MCF 10A (cell line): ENCODE results near the gene HHATL. TPM values are rescaled to one million over a fixed set of nuclear protein-coding genes. Genes with fewer than 3 reads are reported as not detected.
A peak's percentile ranks its signal among the peaks of the same experiment; 100 is the strongest.

Experiments
- BruUV-seq: library from RNA; stranded (reverse); fragments of 400-500 nt; replicated peaks from 2 replicates; lab custom pipeline; 2021; lab: Mats Ljungman, UMichigan
- CTCF ChIA-PET: fragments of 300-600 bp; sonication (Branson Sonifier 250); formaldehyde crosslinking; extraction: SDS; loops from one replicate; lab custom pipeline; 2021; ENCODE audit warnings: antibody characterized with exemption, inconsistent platforms; lab: Yijun Ruan, JAX
- POLR2A ChIA-PET: fragments of 300-600, 350-650 bp; sonication (Branson Sonifier 250); formaldehyde crosslinking; extraction: SDS; loops from one replicate; lab custom pipeline; 2020; ENCODE audit warnings: antibody characterized with exemption, inconsistent platforms; lab: Yijun Ruan, JAX
- DNase-seq: peaks from one replicate; pipeline ENCODE4 v3.0.0-alpha.2; 2018; ENCODE audit not compliant: unreplicated experiment
- H3K27ac Mint-ChIP-seq: one replicate; pipeline ENCODE4 v1.8.0; 2022; ENCODE audit warnings: mild to moderate bottlenecking, low read depth, mixed read lengths; ENCODE audit not compliant: unreplicated experiment
- H3K27me3 Mint-ChIP-seq: one replicate; pipeline ENCODE4 v1.8.0; 2022; ENCODE audit warnings: mixed read lengths; ENCODE audit not compliant: insufficient read depth, unreplicated experiment
- H3K36me3 Mint-ChIP-seq: one replicate; pipeline ENCODE4 v1.8.0; 2022; ENCODE audit warnings: mild to moderate bottlenecking, moderate library complexity, mixed read lengths; ENCODE audit not compliant: insufficient read depth, unreplicated experiment
- H3K4me1 Mint-ChIP-seq: one replicate; pipeline ENCODE4 v1.8.0; 2022; ENCODE audit warnings: mixed read lengths; ENCODE audit not compliant: insufficient read depth, unreplicated experiment
- H3K4me3 Mint-ChIP-seq: one replicate; pipeline ENCODE4 v1.8.0; 2022; ENCODE audit warnings: mild to moderate bottlenecking, moderate library complexity, mixed read lengths; ENCODE audit not compliant: unreplicated experiment
- H3K9me3 Mint-ChIP-seq: one replicate; pipeline ENCODE4 v1.8.0; 2022; ENCODE audit warnings: mixed read lengths; ENCODE audit not compliant: unreplicated experiment
- CTCF ChIP-seq: fragments of 200-600 bp; IDR thresholded peaks from one replicate; pipeline ENCODE4 v1.8.0; 2022; ENCODE audit warnings: antibody characterized with exemption, mild to moderate bottlenecking; ENCODE audit not compliant: unreplicated experiment
- intact Hi-C: fragments of 100-400 bp; cut with micrococcal nuclease; formaldehyde crosslinking; loops from 2 replicates; pipeline ENCODE4 v1.14.1; 2022
- total RNA-seq: library from RNA; stranded (reverse); gene quantifications from 2 replicates; pipeline ENCODE4 v1.2.3, GENCODE V29; 2022

The HHATL gene
- total RNA-seq, 1 experiment from 2014 or later, result not detected

- no peak for DNase-seq
- intact Hi-C loops, result no loop called here
- Mint-ChIP-seq H3K9me3 (no peaks in the 10 kb centered on the region), H3K4me1 (peaks cover 1% of the 10 kb centered on the region), H3K27ac (no peak overlapping the region), H3K4me3 (no peak overlapping the region), H3K27me3 (no peaks in the 10 kb centered on the region), H3K36me3 (peaks cover 14% of the 10 kb centered on the region)
- ChIA-PET CTCF (interaction anchor here (0.6 to 1.0 kb wide), 6 partner anchors 16 to 257 kb away, joined by 3 to 5 read pairs (median 4); no protein-coding TSS in a partner anchor), POLR2A (interaction anchor here (1.0 to 2.9 kb wide), 4 partner anchors 10 to 65 kb away, joined by 3 to 13 read pairs (median 8); partner anchors contain the start of genes KLHL40 and NKTR)
- no TSS peak for BruUV-seq
- no peak for TF ChIP-seq CTCF
Observed at GRCh38 chr3:42665050-42665878, 37.3 kb downstream of the HHATL start.

GRCh38 chr3:42664438-42664803 is 38.2 kb downstream of the HHATL start:
- DNase-seq, result no peak
- H3K4me3 Mint-ChIP-seq, result no peak overlapping the region
- no TSS peak for BruUV-seq
- TF ChIP-seq CTCF, result no peak
- no peaks in the 10 kb centered on the region for H3K9me3 Mint-ChIP-seq
- H3K27ac Mint-ChIP-seq, result no peak overlapping the region
- H3K4me1 Mint-ChIP-seq, result peaks cover 7% of the 10 kb centered on the region
- no peaks in the 10 kb centered on the region for H3K27me3 Mint-ChIP-seq
- POLR2A ChIA-PET, result interaction anchor here (2.9 kb wide), 1 partner anchor 10 kb away, joined by 9 read pairs; no protein-coding TSS in a partner anchor
- CTCF ChIA-PET, result interaction anchor here (0.6 to 1.0 kb wide), 2 partner anchors 9 to 63 kb away, joined by 3 read pairs; no protein-coding TSS in a partner anchor
- H3K36me3 Mint-ChIP-seq, result peaks cover 22% of the 10 kb centered on the region
- intact Hi-C loops, result no loop called here

DNA sequence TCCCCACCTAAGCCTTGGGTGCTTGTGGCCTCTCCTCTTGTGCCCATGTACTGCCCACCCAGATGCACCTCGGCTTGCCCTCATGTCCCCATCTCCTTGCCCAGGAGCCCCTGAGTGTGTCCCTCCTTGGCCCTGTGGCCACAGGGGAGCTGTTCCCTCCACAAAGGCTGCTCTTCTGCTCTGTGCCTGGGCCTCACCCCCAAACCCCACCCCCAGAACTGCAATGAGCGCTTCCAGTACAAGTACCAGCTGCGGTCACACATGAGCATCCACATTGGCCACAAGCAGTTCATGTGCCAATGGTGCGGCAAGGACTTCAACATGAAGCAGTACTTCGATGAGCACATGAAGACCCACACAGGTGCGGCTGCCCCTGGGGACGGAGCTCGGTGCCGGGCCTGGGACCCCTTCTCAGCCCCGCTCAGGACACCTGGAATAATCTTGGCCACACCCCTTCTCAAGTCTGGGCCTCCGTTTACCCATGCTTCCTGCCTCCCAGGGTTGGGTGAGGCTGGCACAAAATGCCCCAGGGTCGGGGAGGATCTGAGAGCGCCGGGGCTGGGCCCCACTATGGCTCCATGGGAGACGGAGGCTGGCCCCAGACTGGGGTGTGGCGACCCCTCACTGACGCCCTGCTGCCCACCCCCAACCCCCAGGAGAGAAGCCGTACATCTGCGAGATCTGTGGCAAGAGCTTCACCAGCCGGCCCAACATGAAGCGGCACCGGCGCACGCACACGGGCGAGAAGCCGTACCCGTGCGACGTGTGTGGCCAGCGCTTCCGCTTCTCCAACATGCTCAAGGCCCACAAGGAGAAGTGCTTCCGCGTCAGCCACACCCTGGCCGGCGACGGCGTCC is 38.8 kb downstream of the HHATL start:
- POLR2A ChIA-PET, result interaction anchor here (0.6 to 1.0 kb wide), 2 partner anchors 14 to 56 kb away, joined by 3 to 7 read pairs; no protein-coding TSS in a partner anchor
- intact Hi-C loops, result no loop called here
- H3K4me3 Mint-ChIP-seq, result no peak overlapping the region
- peaks cover 22% of the 10 kb centered on the region for H3K36me3 Mint-ChIP-seq
- BruUV-seq, result no TSS peak
- CTCF ChIA-PET, result interaction anchor here (0.5 to 1.0 kb wide), 3 partner anchors 9 to 267 kb away, joined by 3 read pairs; no protein-coding TSS in a partner anchor
- H3K4me1 Mint-ChIP-seq, result peaks cover 11% of the 10 kb centered on the region
- DNase-seq, result no peak
- H3K27me3 Mint-ChIP-seq, result no peaks in the 10 kb centered on the region
- H3K9me3 Mint-ChIP-seq, result no peaks in the 10 kb centered on the region
- H3K27ac Mint-ChIP-seq, result peak overlapping the region; percentile 23
- TF ChIP-seq CTCF, result no peak
